Upper lobe of right lung (tissue), 1 donor: Measurements from ENCODE around the gene TDRD5. TPM values are rescaled to one million over a fixed set of nuclear protein-coding genes. Genes with fewer than 3 reads are reported as not detected.
A peak's percentile ranks its signal among the peaks of the same experiment; 100 is the strongest.

Experiments
- ATAC-seq: fragments of 200-7000 bp; cut with Tn5 transposase; one replicate; pipeline ENCODE4 v1.9.1; 2020; ENCODE audit warnings: mild to moderate bottlenecking, moderate library complexity
- DNase-seq: peaks from one replicate; pipeline ENCODE4 v3.0.0-alpha.2; 2020
- H3K27ac ChIP-seq: fragments of 200-600 bp; one replicate; pipeline ENCODE4 v1.8.0; 2022
- H3K27me3 ChIP-seq: fragments of 200-600 bp; one replicate; pipeline ENCODE4 v1.8.0; 2022; ENCODE audit warnings: mild to moderate bottlenecking
- H3K36me3 ChIP-seq: fragments of 200-600 bp; one replicate; pipeline ENCODE4 v1.8.0; 2022
- H3K4me1 ChIP-seq: fragments of 200-600 bp; one replicate; pipeline ENCODE4 v1.8.0; 2022
- H3K4me3 ChIP-seq: fragments of 200-600 bp; one replicate; pipeline ENCODE4 v1.8.0; 2022; ENCODE audit warnings: mild to moderate bottlenecking
- H3K9me3 ChIP-seq: fragments of 200-600 bp; one replicate; pipeline ENCODE4 v1.8.0; 2022
- intact Hi-C: fragments of 100-400 bp; cut with DNase I; formaldehyde crosslinking; loops from one replicate; pipeline ENCODE4 v1.11.0; 2022
- total RNA-seq: library from RNA; stranded (reverse); fragmentation: NEBNext Ultra II Directional; extraction: Animal tissue kit (Norgen Biotek cat#: 25700); gene quantifications from one replicate; pipeline ENCODE4 v1.2.1, GENCODE V29; 2021
- TF ChIP-seq, protein P1 (sequence below): fragments of 200-600 bp; IDR thresholded peaks from one replicate; pipeline ENCODE4 v1.8.0; 2022; ENCODE audit warnings: antibody characterized with exemption
- donor health status: DM: no; HTN: yes; CAD: no; lungs with severe emphysema.

TDRD5 gene
- total RNA-seq, 1 donor from 2014 or later: 0.17 TPM

DNA sequence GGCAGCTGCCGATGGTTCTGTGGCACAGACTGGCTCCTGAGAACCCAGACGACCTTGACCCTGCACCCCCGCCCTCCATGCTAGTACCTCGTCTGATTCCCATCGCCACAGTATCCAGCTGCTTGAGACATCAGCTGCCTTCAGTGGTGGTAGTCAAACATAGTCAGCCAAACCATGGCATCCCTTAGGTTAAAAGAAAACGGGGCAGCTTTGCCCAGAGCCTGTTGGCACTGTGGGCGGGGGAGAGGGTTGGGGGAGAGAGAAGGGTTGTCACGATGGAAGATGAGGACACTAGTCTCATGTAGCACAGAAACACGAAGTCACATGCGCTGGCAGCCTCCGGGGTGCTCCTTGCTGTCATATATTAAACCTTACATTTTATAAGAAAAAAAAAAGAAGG is 961 bp upstream of the TDRD5 start:
- Histone ChIP-seq H3K36me3 (no peaks in the 10 kb centered on the region), H3K4me3 (no peak overlapping the region), H3K27ac (no peak overlapping the region), H3K9me3 (no peaks in the 10 kb centered on the region), H3K4me1 (no peaks in the 10 kb centered on the region), H3K27me3 (peaks cover 20% of the 10 kb centered on the region)
- DNase-seq: no peak
- TF ChIP-seq, protein P1, sequence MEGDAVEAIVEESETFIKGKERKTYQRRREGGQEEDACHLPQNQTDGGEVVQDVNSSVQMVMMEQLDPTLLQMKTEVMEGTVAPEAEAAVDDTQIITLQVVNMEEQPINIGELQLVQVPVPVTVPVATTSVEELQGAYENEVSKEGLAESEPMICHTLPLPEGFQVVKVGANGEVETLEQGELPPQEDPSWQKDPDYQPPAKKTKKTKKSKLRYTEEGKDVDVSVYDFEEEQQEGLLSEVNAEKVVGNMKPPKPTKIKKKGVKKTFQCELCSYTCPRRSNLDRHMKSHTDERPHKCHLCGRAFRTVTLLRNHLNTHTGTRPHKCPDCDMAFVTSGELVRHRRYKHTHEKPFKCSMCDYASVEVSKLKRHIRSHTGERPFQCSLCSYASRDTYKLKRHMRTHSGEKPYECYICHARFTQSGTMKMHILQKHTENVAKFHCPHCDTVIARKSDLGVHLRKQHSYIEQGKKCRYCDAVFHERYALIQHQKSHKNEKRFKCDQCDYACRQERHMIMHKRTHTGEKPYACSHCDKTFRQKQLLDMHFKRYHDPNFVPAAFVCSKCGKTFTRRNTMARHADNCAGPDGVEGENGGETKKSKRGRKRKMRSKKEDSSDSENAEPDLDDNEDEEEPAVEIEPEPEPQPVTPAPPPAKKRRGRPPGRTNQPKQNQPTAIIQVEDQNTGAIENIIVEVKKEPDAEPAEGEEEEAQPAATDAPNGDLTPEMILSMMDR: no peak
- ATAC-seq: no peak
- intact Hi-C loops: no loop called here

DNA sequence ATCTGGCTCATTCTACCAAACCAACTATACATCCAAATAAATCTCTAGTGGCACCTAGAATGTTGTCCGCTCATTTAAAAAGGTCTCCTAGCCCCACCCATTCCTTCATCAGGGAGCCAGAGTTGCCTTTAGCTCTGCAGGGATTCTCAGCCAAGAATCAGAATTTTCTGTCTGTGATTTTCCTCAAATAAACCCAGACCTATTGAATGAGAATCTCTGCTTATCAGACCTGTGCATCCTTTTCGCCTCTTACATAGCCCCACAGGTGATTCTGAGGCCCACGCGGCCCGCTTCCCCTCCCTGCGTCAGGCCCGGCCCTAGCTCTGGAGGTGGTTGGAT is 410 bp upstream of the TDRD5 start:
- Histone ChIP-seq H3K36me3 (no peaks in the 10 kb centered on the region), H3K4me3 (no peak overlapping the region), H3K9me3 (no peaks in the 10 kb centered on the region), H3K27me3 (peaks cover 20% of the 10 kb centered on the region), H3K4me1 (no peaks in the 10 kb centered on the region), H3K27ac (no peak overlapping the region)
- no peak for DNase-seq
- TF ChIP-seq, protein P1: no peak
- intact Hi-C loops: no loop called here
- ATAC-seq: no peak

DNA sequence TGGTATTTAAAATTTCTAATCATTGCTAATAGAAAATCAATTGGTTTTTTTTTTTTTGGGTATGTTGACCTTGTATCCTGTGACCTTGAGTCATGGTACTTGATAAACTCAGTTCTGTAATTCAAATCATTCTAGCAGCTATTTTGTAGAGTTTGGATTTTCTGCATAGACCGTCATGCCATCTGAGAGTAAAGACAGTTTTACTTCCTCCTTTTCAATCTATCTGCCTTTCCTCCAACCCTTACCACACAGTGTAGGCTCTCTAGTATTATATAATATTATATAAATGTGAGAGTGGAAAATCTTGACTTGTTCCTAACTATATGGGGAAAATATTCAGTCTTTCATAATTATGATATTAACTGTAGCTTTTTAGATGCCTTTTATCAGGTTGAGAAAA is 7.0 kb downstream of the TDRD5 start:
- no peaks in the 10 kb centered on the region for H3K9me3 ChIP-seq
- H3K36me3 ChIP-seq: no peaks in the 10 kb centered on the region
- no peaks in the 10 kb centered on the region for H3K4me1 ChIP-seq
- no peak overlapping the region for H3K27ac ChIP-seq
- ATAC-seq (no peak), DNase-seq (no peak)
- TF ChIP-seq, protein P1: no peak
- no peak overlapping the region for H3K4me3 ChIP-seq
- no peaks in the 10 kb centered on the region for H3K27me3 ChIP-seq
- intact Hi-C loops: no loop called here

DNA sequence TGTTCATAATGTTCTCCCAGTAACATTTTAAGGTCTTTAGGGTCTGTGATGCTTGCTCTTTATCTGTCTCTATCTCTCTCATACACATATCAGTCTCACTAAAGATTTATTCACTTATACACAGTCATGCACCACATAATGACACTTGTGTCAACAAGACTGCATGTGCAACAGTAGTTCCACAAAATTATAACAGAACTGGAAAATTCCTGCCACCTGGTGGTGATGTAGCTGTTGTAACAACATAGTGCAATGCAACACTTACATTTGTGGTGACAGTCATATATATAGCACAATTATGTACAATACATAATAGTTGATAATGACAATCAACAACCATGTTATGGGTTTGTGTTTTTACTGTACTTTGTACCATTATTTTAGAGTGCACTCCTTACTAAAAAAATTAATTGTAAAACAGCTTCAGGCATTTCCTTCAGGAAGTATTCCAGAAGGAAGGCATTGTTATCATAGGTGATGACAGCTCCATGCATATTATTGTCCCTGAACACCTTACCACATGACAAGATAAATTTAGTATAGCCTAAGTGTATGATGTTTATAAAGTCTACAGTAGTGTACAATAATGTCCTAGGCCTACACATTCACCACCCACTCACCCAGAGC is 8.1 kb downstream of the TDRD5 start:
- Histone ChIP-seq H3K27ac (no peak overlapping the region), H3K4me3 (no peak overlapping the region), H3K36me3 (no peaks in the 10 kb centered on the region), H3K4me1 (no peaks in the 10 kb centered on the region), H3K9me3 (no peaks in the 10 kb centered on the region), H3K27me3 (no peaks in the 10 kb centered on the region)
- intact Hi-C loops: no loop called here
- TF ChIP-seq, protein P1: peak; percentile 36
- DNase-seq (no peak), ATAC-seq (peak; percentile 57)

DNA sequence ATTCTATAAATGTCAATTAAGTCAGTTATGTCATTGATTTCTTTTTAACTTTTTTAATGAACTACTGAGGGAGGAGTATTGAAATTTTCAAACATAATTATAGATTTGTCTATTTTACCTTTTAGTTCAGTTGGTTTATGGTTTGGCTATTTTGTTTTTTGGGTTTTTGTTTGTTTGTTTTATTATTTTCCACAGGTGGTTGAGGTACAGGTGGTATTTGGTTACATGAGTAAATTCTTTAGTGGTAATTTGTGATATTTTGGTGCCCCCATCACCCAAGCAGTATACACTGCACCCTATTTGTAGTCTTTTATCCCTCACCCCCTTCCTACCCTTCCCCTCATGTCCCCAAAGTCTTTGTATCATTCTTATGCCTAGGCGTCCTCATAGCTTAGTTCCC is 9.5 kb downstream of the TDRD5 start:
- H3K4me1 ChIP-seq: no peaks in the 10 kb centered on the region
- no peak overlapping the region for H3K4me3 ChIP-seq
- intact Hi-C loops: no loop called here
- H3K36me3 ChIP-seq: no peaks in the 10 kb centered on the region
- ATAC-seq: no peak
- no peaks in the 10 kb centered on the region for H3K27me3 ChIP-seq
- H3K27ac ChIP-seq: no peak overlapping the region
- no peak for DNase-seq
- H3K9me3 ChIP-seq: no peaks in the 10 kb centered on the region
- TF ChIP-seq, protein P1: no peak

DNA sequence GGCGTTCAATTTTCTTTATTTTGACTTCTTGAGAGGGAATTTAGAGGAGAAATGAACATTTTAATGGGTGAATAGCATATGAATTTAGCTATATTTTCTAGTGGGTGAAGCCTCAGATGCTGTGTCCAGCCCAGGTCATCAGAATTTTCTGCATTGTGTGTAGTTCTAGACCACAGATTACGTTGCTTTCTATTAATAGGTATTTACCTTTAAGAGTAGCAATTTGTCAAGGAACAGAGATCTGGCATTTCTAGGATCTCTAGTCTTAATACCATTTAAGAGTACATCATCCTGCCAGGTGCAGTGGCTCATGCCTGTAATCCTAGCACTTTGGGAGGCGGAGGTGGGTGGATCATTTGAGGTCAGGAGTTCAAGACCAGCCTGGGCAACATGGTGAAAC is 20.7 kb downstream of the TDRD5 start:
- intact Hi-C loops: no loop called here
- H3K9me3 ChIP-seq: no peaks in the 10 kb centered on the region
- ATAC-seq (no peak), DNase-seq (no peak)
- TF ChIP-seq, protein P1: no peak
- peaks cover 11% of the 10 kb centered on the region for H3K27me3 ChIP-seq
- no peaks in the 10 kb centered on the region for H3K36me3 ChIP-seq
- H3K4me1 ChIP-seq: no peaks in the 10 kb centered on the region
- no peak overlapping the region for H3K4me3 ChIP-seq
- no peak overlapping the region for H3K27ac ChIP-seq
